Activated CD4-positive, alpha-beta memory T cell treated with anti-CD3 and anti-CD28 coated beads, Interleukin-2, amount 10 ng/mL, durations not matched to agents 7 days and 5 days (primary cell): ENCODE results near the gene ARHGAP11A. TPM values are rescaled to one million over a fixed set of nuclear protein-coding genes. Genes with fewer than 3 reads are reported as not detected.
"Not testable (repeated sequence)": the region's sequence is repeated elsewhere in the genome, so short reads cannot be mapped to it uniquely, and the experiment has no call there.

Experiments
- CTCF ChIA-PET: fragments of 350-600 bp; sonication (Branson Sonifier 250); formaldehyde crosslinking; loops from one replicate; lab custom pipeline; 2021; ENCODE audit warnings: antibody characterized with exemption, inconsistent platforms; lab: Charles Lee
- POLR2A ChIA-PET: fragments of 350-600 bp; sonication (Branson Sonifier 250); formaldehyde crosslinking; loops from one replicate; lab custom pipeline; 2021; ENCODE audit warnings: antibody characterized with exemption; lab: Charles Lee
- DNase-seq: peaks from one replicate; pipeline ENCODE4 v3.0.0-alpha.2; 2020
- H3K27ac Mint-ChIP-seq: one replicate; pipeline ENCODE4 v1.8.0; 2021; ENCODE audit warnings: mild to moderate bottlenecking, mixed read lengths
- H3K27me3 Mint-ChIP-seq: one replicate; pipeline ENCODE4 v1.8.0; 2021; ENCODE audit warnings: mixed read lengths
- H3K36me3 Mint-ChIP-seq: one replicate; pipeline ENCODE4 v1.8.0; 2021; ENCODE audit warnings: low read depth, mixed read lengths
- H3K4me1 Mint-ChIP-seq: one replicate; pipeline ENCODE4 v1.8.0; 2021; ENCODE audit warnings: mixed read lengths
- H3K4me3 Mint-ChIP-seq: one replicate; pipeline ENCODE4 v1.8.0; 2021; ENCODE audit warnings: mild to moderate bottlenecking, mixed read lengths
- H3K9me3 Mint-ChIP-seq: one replicate; pipeline ENCODE4 v1.8.0; 2021; ENCODE audit warnings: mixed read lengths
- total RNA-seq, 2 experiments: library from RNA; stranded (reverse); gene quantifications; one replicate each; pipeline ENCODE4 v1.2.3, GENCODE V29; 2021

Gene ARHGAP11A, protein sequence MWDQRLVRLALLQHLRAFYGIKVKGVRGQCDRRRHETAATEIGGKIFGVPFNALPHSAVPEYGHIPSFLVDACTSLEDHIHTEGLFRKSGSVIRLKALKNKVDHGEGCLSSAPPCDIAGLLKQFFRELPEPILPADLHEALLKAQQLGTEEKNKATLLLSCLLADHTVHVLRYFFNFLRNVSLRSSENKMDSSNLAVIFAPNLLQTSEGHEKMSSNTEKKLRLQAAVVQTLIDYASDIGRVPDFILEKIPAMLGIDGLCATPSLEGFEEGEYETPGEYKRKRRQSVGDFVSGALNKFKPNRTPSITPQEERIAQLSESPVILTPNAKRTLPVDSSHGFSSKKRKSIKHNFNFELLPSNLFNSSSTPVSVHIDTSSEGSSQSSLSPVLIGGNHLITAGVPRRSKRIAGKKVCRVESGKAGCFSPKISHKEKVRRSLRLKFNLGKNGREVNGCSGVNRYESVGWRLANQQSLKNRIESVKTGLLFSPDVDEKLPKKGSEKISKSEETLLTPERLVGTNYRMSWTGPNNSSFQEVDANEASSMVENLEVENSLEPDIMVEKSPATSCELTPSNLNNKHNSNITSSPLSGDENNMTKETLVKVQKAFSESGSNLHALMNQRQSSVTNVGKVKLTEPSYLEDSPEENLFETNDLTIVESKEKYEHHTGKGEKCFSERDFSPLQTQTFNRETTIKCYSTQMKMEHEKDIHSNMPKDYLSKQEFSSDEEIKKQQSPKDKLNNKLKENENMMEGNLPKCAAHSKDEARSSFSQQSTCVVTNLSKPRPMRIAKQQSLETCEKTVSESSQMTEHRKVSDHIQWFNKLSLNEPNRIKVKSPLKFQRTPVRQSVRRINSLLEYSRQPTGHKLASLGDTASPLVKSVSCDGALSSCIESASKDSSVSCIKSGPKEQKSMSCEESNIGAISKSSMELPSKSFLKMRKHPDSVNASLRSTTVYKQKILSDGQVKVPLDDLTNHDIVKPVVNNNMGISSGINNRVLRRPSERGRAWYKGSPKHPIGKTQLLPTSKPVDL
- total RNA-seq: 100 to 1,000 TPM; 134 to 139 TPM

GRCh38 chr15:32615051-32615870, at the start of gene ARHGAP11A:
ARHGAP11A (plus strand) TSS chr15:32615504; CDS start chr15:32616212, 708 bp downstream.
- Mint-ChIP-seq H3K36me3 (peaks cover 23% of the 10 kb centered on the region), H3K4me3 (peak within 1 kb of the TSS; percentile 93), H3K27ac (peak within 1 kb of the TSS; percentile 98), H3K4me1 (peaks cover 19% of the 10 kb centered on the region)
- H3K27me3 Mint-ChIP-seq, H3K9me3 Mint-ChIP-seq, CTCF ChIA-PET: not testable (repeated sequence)
- DNase-seq: peak; percentile 92
- POLR2A ChIA-PET: interaction anchor here (0.6 kb wide), 1 partner anchor 1989 kb away, joined by 4 read pairs; the partner anchor contains the start of gene ARHGAP11B

DNA sequence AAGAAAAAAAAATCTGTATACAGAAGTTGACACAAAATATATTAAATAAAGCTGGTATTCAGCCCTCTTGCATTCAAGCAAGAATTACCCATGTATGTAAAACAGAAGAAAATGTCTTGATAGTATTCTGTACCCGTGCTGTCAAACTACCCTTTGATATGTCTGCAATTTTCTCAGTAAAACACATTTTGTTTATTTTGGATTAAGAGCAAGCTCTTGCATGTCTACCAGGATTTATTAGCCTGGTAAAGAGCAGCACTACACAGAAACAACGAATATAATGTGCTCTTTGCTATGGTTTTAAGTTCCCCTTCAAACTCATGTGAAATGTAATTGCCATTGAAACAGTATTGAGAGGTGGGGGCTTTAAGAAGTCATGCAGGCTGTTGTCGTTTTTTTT, 46.3 kb upstream of the ARHGAP11A start:
- DNase-seq, H3K27ac Mint-ChIP-seq, H3K36me3 Mint-ChIP-seq, H3K27me3 Mint-ChIP-seq, POLR2A ChIA-PET, CTCF ChIA-PET, H3K9me3 Mint-ChIP-seq, H3K4me3 Mint-ChIP-seq, H3K4me1 Mint-ChIP-seq: not testable (repeated sequence)

DNA sequence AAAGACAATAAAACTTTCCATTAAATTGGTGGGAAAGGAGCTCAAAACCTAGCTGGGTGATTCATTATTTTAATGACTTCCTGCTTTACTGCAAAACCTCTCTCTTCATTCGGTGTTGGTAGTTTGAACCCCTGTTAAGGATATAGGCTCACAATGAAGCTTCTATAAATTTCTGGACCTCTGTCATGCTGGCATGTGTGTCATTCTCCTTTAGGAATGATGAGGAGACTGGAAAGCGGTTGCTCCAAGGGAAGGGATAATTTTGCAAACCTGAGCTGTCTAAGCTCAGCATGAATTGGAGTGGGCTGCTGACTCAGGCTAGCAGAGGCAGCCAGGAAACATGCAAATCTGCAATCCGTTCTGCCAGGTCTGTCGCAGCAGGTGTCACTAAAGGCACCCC, 36.8 kb upstream of the ARHGAP11A start:
- POLR2A ChIA-PET, CTCF ChIA-PET: not testable (repeated sequence)
- H3K27ac Mint-ChIP-seq: peak overlapping the region; percentile 66

DNA sequence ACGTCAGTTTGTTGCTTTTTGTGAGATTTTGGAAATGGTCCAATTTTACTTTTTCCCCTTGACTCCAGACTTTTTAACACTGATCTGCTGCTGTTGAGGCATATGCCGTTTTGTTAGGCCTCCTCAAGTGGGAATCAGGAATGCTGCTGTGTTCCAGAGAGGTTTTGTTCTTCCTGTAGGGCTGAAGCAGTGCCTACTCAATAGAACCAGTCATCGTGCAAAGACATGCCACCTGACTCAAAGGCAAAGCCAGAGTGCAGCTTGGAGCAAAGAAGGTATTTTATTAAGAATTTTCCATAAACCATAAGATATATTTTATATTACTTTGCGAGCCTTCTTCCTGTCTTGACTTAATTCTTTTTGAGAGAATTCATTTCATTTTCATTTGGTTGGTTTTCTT, 29.5 kb upstream of the ARHGAP11A start:
- H3K27me3 Mint-ChIP-seq, CTCF ChIA-PET, H3K36me3 Mint-ChIP-seq, H3K27ac Mint-ChIP-seq, DNase-seq, H3K9me3 Mint-ChIP-seq, H3K4me1 Mint-ChIP-seq, POLR2A ChIA-PET, H3K4me3 Mint-ChIP-seq: not testable (repeated sequence)

More for the DNA sequence above, 36.8 kb upstream of the ARHGAP11A start:
- not testable (repeated sequence) for H3K36me3 Mint-ChIP-seq, H3K9me3 Mint-ChIP-seq, H3K4me1 Mint-ChIP-seq, DNase-seq, H3K27me3 Mint-ChIP-seq
- peak overlapping the region; percentile 32 for H3K4me3 Mint-ChIP-seq

GRCh38 chr15:32593151-32593550, 22.2 kb upstream of the ARHGAP11A start, which contains the start of gene GOLGA8N:
GOLGA8N (plus strand) TSS chr15:32593456.
- H3K27ac Mint-ChIP-seq, CTCF ChIA-PET, POLR2A ChIA-PET, H3K27me3 Mint-ChIP-seq, H3K4me3 Mint-ChIP-seq, H3K4me1 Mint-ChIP-seq, DNase-seq, H3K36me3 Mint-ChIP-seq, H3K9me3 Mint-ChIP-seq: not testable (repeated sequence)

DNA sequence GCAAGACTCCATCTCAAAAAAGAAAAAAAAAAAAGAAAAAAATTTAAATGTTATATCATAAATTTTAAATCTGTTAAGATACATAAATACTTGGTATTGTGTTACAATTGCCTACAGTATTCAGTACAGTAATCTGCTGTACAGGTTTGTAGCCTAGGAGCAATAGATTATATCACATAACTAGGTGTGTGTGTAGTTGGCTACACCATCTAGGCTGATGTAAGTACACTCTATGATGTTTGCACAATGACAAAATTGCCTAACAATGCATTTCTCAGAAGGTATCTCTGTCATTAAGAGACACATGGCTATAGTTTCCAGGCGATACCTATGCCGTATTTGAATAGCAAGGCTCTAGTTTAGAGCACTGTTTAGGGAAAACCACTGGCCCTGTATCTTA, 5.8 kb upstream of the ARHGAP11A start:
- H3K27me3 Mint-ChIP-seq, H3K9me3 Mint-ChIP-seq, H3K27ac Mint-ChIP-seq, H3K4me3 Mint-ChIP-seq, CTCF ChIA-PET, POLR2A ChIA-PET, DNase-seq, H3K4me1 Mint-ChIP-seq, H3K36me3 Mint-ChIP-seq: not testable (repeated sequence)

DNA sequence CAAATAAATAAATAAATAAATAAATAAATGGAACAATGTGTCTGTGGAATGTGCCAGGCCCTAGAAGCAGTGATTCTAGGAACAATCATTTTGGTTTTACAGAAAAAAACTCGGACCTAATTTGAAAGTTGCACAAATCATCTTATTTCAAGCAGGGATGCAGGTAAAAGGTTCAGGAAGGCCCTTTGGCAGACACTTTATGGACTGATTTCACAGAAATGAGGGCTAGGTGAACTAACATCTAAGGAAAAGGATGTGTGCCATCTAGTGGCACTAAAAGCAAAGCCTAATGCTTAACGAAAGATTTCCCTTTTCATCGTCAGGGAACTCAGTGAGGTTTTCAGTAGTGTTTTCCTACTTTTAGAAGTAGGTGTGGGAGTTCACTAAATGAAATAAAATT, 4.6 kb upstream of the ARHGAP11A start:
- H3K4me1 Mint-ChIP-seq, DNase-seq, CTCF ChIA-PET, H3K9me3 Mint-ChIP-seq, POLR2A ChIA-PET, H3K27ac Mint-ChIP-seq, H3K27me3 Mint-ChIP-seq, H3K4me3 Mint-ChIP-seq, H3K36me3 Mint-ChIP-seq: not testable (repeated sequence)

- Mint-ChIP-seq H3K4me1 (peaks cover 19% of the 10 kb centered on the region), H3K4me3 (peak overlapping the region; percentile 93), H3K36me3 (peaks cover 23% of the 10 kb centered on the region), H3K27ac (peak overlapping the region; percentile 98)
- DNase-seq, H3K27me3 Mint-ChIP-seq, CTCF ChIA-PET, H3K9me3 Mint-ChIP-seq: not testable (repeated sequence)
- POLR2A ChIA-PET: interaction anchor here (0.6 kb wide), 1 partner anchor 1989 kb away, joined by 4 read pairs; the partner anchor contains the start of gene ARHGAP11B
These were observed 623 bp upstream of the ARHGAP11A start for GRCh38 chr15:32614712-32615050.

DNA sequence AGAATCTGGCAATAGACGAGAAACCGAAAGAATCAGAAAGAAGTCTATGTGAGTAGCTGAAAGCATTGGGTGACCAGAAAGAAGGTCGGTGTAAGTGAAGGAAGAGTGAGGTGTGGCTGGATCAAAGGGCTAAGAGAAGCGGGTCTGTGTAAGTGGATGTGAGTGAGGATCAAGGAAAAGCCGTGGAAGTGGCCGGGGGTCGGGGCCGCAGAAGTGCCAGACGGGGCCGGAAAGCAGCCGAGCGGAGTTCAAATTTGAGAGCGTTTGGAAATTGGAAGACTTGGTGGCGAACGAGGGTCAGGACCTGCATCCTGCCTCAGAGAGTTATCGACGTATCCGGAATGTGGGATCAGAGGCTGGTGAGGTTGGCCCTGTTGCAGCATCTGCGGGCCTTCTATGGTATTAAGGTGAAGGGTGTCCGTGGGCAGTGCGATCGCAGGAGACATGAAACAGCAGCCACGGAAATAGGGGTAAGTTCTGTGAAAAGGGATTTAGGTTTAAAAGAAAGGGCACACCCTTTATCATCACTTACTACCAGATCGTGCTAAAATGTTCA, 645 bp downstream of the ARHGAP11A start:
- Mint-ChIP-seq H3K4me1 (peaks cover 16% of the 10 kb centered on the region), H3K4me3 (peak overlapping the region; percentile 93), H3K27ac (peak overlapping the region; percentile 98), H3K36me3 (peaks cover 23% of the 10 kb centered on the region)
- DNase-seq: peak; percentile 41
- CTCF ChIA-PET, H3K9me3 Mint-ChIP-seq, H3K27me3 Mint-ChIP-seq, POLR2A ChIA-PET: not testable (repeated sequence)

GRCh38 chr15:32636410-32636809, 21.1 kb downstream of the ARHGAP11A start:
- H3K36me3 Mint-ChIP-seq: peaks cover 68% of the 10 kb centered on the region
- H3K9me3 Mint-ChIP-seq: no peaks in the 10 kb centered on the region
- DNase-seq: no peak
- no peaks in the 10 kb centered on the region for H3K27me3 Mint-ChIP-seq
- ChIA-PET POLR2A (no interaction called here), CTCF (interaction anchor here (0.6 kb wide), 1 partner anchor 59 kb away, joined by 3 read pairs; no protein-coding TSS in a partner anchor)
- H3K4me1 Mint-ChIP-seq: no peaks in the 10 kb centered on the region
- H3K27ac Mint-ChIP-seq: no peak overlapping the region
- no peak overlapping the region for H3K4me3 Mint-ChIP-seq

DNA sequence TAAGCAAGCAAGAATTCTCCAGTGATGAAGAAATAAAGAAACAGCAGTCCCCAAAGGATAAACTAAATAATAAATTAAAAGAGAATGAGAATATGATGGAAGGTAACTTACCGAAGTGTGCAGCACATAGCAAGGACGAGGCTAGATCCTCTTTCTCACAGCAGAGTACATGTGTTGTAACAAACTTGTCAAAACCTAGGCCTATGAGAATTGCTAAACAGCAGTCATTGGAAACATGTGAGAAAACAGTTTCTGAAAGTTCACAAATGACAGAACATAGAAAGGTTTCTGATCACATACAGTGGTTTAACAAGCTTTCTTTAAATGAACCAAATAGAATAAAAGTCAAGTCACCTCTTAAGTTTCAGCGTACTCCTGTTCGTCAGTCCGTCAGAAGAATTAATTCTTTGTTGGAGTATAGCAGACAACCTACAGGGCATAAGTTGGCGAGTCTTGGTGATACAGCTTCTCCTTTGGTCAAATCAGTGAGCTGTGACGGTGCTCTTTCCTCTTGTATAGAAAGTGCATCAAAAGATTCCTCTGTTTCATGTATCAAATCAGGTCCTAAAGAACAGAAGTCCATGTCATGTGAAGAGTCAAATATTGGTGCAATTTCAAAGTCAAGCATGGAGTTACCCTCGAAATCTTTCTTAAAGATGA, 21.7 kb downstream of the ARHGAP11A start:
- POLR2A ChIA-PET: no interaction called here
- Mint-ChIP-seq H3K27ac (no peak overlapping the region), H3K4me1 (no peaks in the 10 kb centered on the region), H3K36me3 (peaks cover 70% of the 10 kb centered on the region), H3K27me3 (no peaks in the 10 kb centered on the region), H3K9me3 (no peaks in the 10 kb centered on the region), H3K4me3 (no peak overlapping the region)
- CTCF ChIA-PET: interaction anchor here (0.6 to 1.2 kb wide), 2 partner anchors 12 to 58 kb away, joined by 3 to 4 read pairs; no protein-coding TSS in a partner anchor
- no peak for DNase-seq

DNA sequence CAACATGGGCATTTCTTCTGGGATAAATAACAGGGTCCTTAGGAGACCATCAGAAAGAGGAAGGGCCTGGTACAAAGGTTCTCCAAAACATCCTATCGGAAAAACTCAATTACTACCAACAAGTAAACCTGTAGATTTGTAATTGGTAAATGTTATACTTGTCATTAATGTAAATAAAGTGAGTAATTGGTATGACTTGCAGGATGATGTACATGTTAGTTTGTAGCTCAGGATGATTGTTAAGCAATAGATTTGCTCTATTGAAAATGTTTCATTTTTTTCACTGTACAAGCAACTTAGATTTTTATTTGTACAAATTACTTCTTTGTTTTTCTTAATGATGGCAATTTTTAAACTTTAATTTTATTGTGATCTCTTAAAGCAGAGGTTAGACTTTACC, 22.4 kb downstream of the ARHGAP11A start:
- H3K27ac Mint-ChIP-seq: no peak overlapping the region
- H3K4me1 Mint-ChIP-seq: no peaks in the 10 kb centered on the region
- ChIA-PET POLR2A (no interaction called here), CTCF (interaction anchor here (1.2 kb wide), 1 partner anchor 11 kb away, joined by 4 read pairs; no protein-coding TSS in a partner anchor)
- H3K36me3 Mint-ChIP-seq: peaks cover 70% of the 10 kb centered on the region
- no peak overlapping the region for H3K4me3 Mint-ChIP-seq
- H3K9me3 Mint-ChIP-seq: no peaks in the 10 kb centered on the region
- no peaks in the 10 kb centered on the region for H3K27me3 Mint-ChIP-seq
- DNase-seq: no peak
